Mucosa of stomach (tissue), 1 donor: ENCODE data around the gene FPR3.
"Not testable (repeated sequence)": the region's sequence is repeated elsewhere in the genome, so short reads cannot be mapped to it uniquely, and the experiment has no call there.

Experiments
- H3K27me3 ChIP-seq: one replicate; pipeline ENCODE4 v1.7.0; 2013; ENCODE audit warnings: mild to moderate bottlenecking, low read length; ENCODE audit not compliant: control insufficient read depth, insufficient read depth
- H3K36me3 ChIP-seq: one replicate; pipeline ENCODE4 v1.7.0; 2013; ENCODE audit warnings: low read length; ENCODE audit not compliant: control insufficient read depth, insufficient read depth
- H3K4me1 ChIP-seq: one replicate; pipeline ENCODE4 v1.7.0; 2013; ENCODE audit warnings: mild to moderate bottlenecking, low read length; ENCODE audit not compliant: control insufficient read depth, insufficient read depth
- H3K4me3 ChIP-seq: one replicate; pipeline ENCODE4 v1.7.0; 2013; ENCODE audit warnings: low read length
- H3K9ac ChIP-seq: one replicate; pipeline ENCODE4 v1.7.0; 2013; ENCODE audit warnings: mild to moderate bottlenecking, low read length, moderate library complexity
- H3K9me3 ChIP-seq: one replicate; pipeline ENCODE4 v1.7.0; 2013; ENCODE audit warnings: mild to moderate bottlenecking, low read length, moderate library complexity; ENCODE audit not compliant: control insufficient read depth
- donor health status: Pancreatic carcinoma.

FPR3 gene

GRCh38 chr19:51771376-51772130, 23.4 kb upstream of the FPR3 start:
- Histone ChIP-seq H3K9me3 (no peaks in the 10 kb centered on the region), H3K4me1 (no peaks in the 10 kb centered on the region), H3K9ac (no peak overlapping the region), H3K4me3 (no peak overlapping the region), H3K36me3 (no peaks in the 10 kb centered on the region), H3K27me3 (no peaks in the 10 kb centered on the region)

GRCh38 chr19:51772977-51773376, 22.0 kb upstream of the FPR3 start:
- Histone ChIP-seq H3K27me3 (no peaks in the 10 kb centered on the region), H3K9ac (no peak overlapping the region), H3K36me3 (no peaks in the 10 kb centered on the region), H3K4me3 (no peak overlapping the region), H3K4me1 (peaks cover 5% of the 10 kb centered on the region), H3K9me3 (no peaks in the 10 kb centered on the region)

DNA sequence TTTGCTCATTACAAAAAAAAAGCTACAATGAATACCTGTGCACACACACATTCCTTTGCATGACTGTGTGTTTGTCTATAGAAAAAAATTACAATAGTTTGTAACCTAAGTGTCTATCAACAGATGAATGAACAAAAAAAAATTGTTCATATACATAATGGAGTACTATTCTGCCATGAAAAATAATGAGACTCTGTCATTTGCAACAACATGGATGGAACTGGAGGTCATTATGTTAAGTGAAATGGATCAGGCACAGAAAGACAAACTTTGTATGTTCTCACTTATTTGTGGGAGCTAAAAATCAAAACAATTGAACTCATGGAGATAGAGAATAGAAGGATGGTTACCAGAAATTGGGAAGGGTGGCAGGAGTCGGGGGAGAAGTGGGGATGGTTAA, 18.4 kb upstream of the FPR3 start:
- H3K36me3 ChIP-seq, H3K9me3 ChIP-seq, H3K4me1 ChIP-seq, H3K27me3 ChIP-seq, H3K4me3 ChIP-seq, H3K9ac ChIP-seq: not testable (repeated sequence)

GRCh38 chr19:51777570-51778462, 17.1 kb upstream of the FPR3 start:
- Histone ChIP-seq H3K36me3 (no peaks in the 10 kb centered on the region), H3K4me1 (peaks cover 7% of the 10 kb centered on the region), H3K27me3 (peaks cover 5% of the 10 kb centered on the region), H3K9ac (no peak overlapping the region), H3K9me3 (no peaks in the 10 kb centered on the region), H3K4me3 (no peak overlapping the region)

DNA sequence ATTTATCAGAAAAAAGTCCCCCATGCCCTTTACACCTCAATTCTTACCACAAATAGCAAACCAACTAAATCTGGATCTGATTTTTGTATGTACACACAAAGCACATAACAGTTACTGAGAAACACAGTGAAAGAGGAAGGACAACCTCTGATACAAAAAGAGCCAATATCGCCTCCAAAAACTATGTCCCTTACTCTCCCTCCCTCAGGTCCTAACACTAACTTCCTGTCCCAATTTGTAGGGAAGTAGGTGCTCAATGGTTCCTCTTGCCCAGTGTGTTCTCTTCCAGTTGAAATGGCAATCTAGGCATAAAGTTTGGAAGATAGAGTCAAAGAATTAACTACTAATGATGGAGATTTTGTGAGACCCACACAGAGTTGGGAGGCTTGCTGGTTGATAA, 15.8 kb upstream of the FPR3 start:
- H3K9me3 ChIP-seq: no peaks in the 10 kb centered on the region
- H3K4me3 ChIP-seq: no peak overlapping the region
- peaks cover 7% of the 10 kb centered on the region for H3K4me1 ChIP-seq
- no peak overlapping the region for H3K9ac ChIP-seq
- no peaks in the 10 kb centered on the region for H3K36me3 ChIP-seq
- H3K27me3 ChIP-seq: peaks cover 5% of the 10 kb centered on the region

GRCh38 chr19:51779703-51780102, 15.3 kb upstream of the FPR3 start:
- H3K27me3 ChIP-seq: peaks cover 5% of the 10 kb centered on the region
- no peaks in the 10 kb centered on the region for H3K9me3 ChIP-seq
- no peaks in the 10 kb centered on the region for H3K36me3 ChIP-seq
- H3K9ac ChIP-seq: no peak overlapping the region
- peaks cover 7% of the 10 kb centered on the region for H3K4me1 ChIP-seq
- no peak overlapping the region for H3K4me3 ChIP-seq

GRCh38 chr19:51780270-51780669, 14.7 kb upstream of the FPR3 start:
- H3K27me3 ChIP-seq: peaks cover 5% of the 10 kb centered on the region
- no peak overlapping the region for H3K4me3 ChIP-seq
- H3K36me3 ChIP-seq: no peaks in the 10 kb centered on the region
- peaks cover 7% of the 10 kb centered on the region for H3K4me1 ChIP-seq
- H3K9me3 ChIP-seq: no peaks in the 10 kb centered on the region
- no peak overlapping the region for H3K9ac ChIP-seq

- no peaks in the 10 kb centered on the region for H3K36me3 ChIP-seq
- no peaks in the 10 kb centered on the region for H3K9me3 ChIP-seq
- H3K4me1 ChIP-seq: peaks cover 7% of the 10 kb centered on the region
- H3K9ac ChIP-seq: no peak overlapping the region
- peaks cover 5% of the 10 kb centered on the region for H3K27me3 ChIP-seq
- no peak overlapping the region for H3K4me3 ChIP-seq
These were observed 13.0 kb upstream of the FPR3 start for GRCh38 chr19:51781999-51782398.

- Histone ChIP-seq H3K4me1 (no peaks in the 10 kb centered on the region), H3K9ac (no peak overlapping the region), H3K36me3 (no peaks in the 10 kb centered on the region), H3K9me3 (no peaks in the 10 kb centered on the region), H3K27me3 (peaks cover 5% of the 10 kb centered on the region), H3K4me3 (no peak overlapping the region)
These were observed 11.6 kb upstream of the FPR3 start for GRCh38 chr19:51783372-51783771.

DNA sequence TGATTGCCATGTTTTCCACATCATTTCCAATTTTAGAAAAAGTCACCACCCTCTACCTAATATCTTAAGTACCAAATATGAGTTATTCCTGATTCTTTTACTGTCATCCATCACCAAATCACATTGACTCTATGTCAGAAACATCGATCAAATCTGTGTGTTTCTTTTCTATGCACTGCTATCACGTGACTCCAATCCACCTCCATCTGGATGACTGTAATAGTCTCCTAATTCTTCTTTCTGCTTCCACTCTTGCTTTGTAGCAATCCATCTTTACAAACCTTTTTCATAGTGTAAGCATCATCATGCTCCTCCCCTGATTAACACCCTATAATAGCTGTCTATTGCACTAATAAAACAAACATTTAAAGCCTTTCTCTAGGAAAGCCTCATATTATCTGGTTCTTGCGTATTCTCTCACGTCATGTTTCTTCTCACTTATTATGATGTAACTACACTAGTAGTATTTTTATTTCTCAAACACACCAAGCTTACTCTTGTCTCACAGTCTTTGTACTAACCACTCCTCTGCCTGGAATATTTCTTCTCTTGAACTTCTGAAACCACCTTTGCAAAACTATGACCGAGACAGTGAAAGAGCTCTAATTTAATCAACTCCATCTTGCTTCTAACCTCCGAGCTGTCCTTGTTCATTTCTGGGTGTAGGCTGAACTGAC, 10.7 kb upstream of the FPR3 start:
- no peak overlapping the region for H3K4me3 ChIP-seq
- H3K27me3 ChIP-seq: peaks cover 5% of the 10 kb centered on the region
- H3K4me1 ChIP-seq: no peaks in the 10 kb centered on the region
- no peaks in the 10 kb centered on the region for H3K9me3 ChIP-seq
- no peak overlapping the region for H3K9ac ChIP-seq
- H3K36me3 ChIP-seq: no peaks in the 10 kb centered on the region

- Histone ChIP-seq H3K27me3 (peaks cover 5% of the 10 kb centered on the region), H3K4me3 (no peak overlapping the region)
These were observed 9.9 kb upstream of the FPR3 start for GRCh38 chr19:51784922-51785690.

More at GRCh38 chr19:51784922-51785690, 9.9 kb upstream of the FPR3 start:
- no peak overlapping the region for H3K9ac ChIP-seq
- no peaks in the 10 kb centered on the region for H3K36me3 ChIP-seq
- no peaks in the 10 kb centered on the region for H3K4me1 ChIP-seq
- H3K9me3 ChIP-seq: no peaks in the 10 kb centered on the region
